Fibroblast of pulmonary artery (primary cell): ENCODE data around the gene ZMYND11.

Source experiments
- DNase-seq: peaks from one replicate; pipeline ENCODE4 v3.0.0-alpha.2; 2010; ENCODE audit warnings: low read depth
- H3K4me3 ChIP-seq: replicated peaks from 2 replicates; pipeline ENCODE4 v1.5.1; 2011; ENCODE audit warnings: low read depth, mild to moderate bottlenecking, control low read depth, low read length, moderate library complexity
- CTCF ChIP-seq: IDR thresholded peaks from 2 replicates; pipeline ENCODE4 v1.5.1; 2011; ENCODE audit warnings: mild to moderate bottlenecking, control low read depth, low read length, inconsistent platforms; ENCODE audit errors: missing control alignments

The ZMYND11 gene

DNA sequence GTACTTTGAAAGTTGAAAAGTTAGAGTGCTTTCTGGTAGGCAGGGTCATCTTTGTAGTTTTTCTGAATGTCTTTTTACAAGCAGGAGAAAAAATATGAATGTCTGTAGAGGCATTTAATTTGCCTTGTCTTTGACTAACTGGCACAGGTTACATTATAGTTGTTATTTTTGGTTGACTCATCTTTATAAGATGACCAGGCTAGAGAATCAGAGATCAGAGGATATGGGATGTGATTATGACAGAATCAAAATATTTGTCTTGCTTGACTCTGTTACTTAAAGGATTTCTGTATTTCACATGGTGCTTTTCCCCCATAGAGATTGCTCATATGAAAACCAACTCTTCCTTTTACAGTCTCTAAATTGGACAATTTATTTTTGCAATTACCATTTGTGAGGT lies 2.4 kb downstream of the ZMYND11 start:
- TF ChIP-seq CTCF: no peak
- peak; percentile 24 for DNase-seq
- no peak overlapping the region for H3K4me3 ChIP-seq

- no peak for DNase-seq
- no peak for TF ChIP-seq CTCF
- H3K4me3 ChIP-seq: no peak overlapping the region
Observed at GRCh38 chr10:142371-142770, 7.1 kb downstream of the ZMYND11 start.

DNA sequence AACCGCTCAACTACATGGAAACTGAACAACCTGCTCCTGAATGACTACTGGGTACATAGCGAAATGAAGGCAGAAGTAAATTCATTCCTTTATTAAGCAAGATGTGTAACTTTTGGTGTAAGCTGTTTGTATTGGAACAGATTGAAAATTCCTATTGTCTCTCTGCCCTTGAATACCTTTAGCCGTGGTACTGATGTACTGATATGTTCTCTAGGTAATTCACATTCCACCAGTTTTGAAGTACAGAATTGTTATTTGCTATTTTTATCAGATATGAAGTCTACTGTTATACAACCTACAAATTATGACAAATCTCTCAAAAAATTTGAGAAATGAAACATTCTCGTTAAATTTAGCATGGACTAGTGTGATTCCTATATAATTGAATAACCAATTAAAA lies 17.7 kb downstream of the ZMYND11 start:
- no peak for DNase-seq
- no peak for TF ChIP-seq CTCF
- no peak overlapping the region for H3K4me3 ChIP-seq

- H3K4me3 ChIP-seq: no peak overlapping the region
- DNase-seq: peak; percentile 32
- no peak for TF ChIP-seq CTCF
Observed at GRCh38 chr10:154348-154747, 19.1 kb downstream of the ZMYND11 start.

DNA sequence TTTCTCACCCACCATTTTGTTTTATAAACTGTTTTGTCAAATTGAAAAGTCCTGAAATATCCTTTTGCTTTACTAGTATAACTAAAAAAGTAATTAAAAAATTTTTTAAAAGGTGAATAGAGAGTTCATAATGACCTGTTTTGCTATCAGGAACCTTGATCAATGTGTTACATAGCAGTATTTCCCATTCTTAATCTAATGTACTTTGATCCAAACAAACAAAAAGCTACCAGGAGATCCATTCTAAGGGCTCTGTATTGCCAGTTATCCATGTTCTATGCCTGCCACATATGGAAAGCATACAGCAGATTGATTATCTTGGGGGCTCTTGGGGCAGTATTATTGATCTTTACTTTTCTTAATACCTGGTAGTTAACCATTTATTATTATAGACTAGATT lies 32.1 kb downstream of the ZMYND11 start:
- H3K4me3 ChIP-seq: no peak overlapping the region
- TF ChIP-seq CTCF: no peak
- no peak for DNase-seq

- no peak for TF ChIP-seq CTCF
- no peak for DNase-seq
Observed at GRCh38 chr10:173741-174140, 38.5 kb downstream of the ZMYND11 start.

DNA sequence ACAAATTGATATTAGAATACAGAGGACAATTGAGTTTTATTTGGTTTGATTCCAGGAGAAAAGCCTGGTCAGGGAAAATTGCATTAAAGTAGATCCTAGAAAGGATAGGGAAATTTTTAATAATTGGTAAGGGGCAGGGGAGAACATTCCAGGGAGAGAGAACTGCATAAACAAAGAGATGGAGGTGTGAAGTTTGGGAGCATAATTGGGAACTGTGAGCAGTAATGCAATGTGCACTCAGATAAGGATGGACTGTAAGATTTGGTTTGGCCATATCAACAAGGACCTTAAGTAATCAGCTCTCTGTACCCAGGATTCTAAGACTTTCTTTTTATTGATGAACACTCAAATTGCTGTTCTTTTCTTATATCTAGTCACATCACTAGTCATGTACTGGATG lies 41.4 kb downstream of the ZMYND11 start:
- no peak for DNase-seq
- H3K4me3 ChIP-seq: no peak overlapping the region
- TF ChIP-seq CTCF: no peak

More at GRCh38 chr10:173741-174140, 38.5 kb downstream of the ZMYND11 start:
- no peak overlapping the region for H3K4me3 ChIP-seq
